CMK (cell line): ENCODE results near the gene DAP.
"Not testable (repeated sequence)": the region's sequence is repeated elsewhere in the genome, so short reads cannot be mapped to it uniquely, and the experiment has no call there.

Experiments
- DNase-seq: peaks from one replicate; pipeline ENCODE4 v3.0.0-alpha.2; 2010; ENCODE audit warnings: low read depth

Gene DAP

GRCh38 chr5:10631316-10631996 is 129.6 kb downstream of the DAP start:
- DNase-seq: no peak

- not testable (repeated sequence) for DNase-seq
These were observed 130.3 kb downstream of the DAP start for GRCh38 chr5:10630744-10631143.

- DNase-seq: no peak
These were observed 130.9 kb downstream of the DAP start for GRCh38 chr5:10630126-10630525.

- no peak for DNase-seq
These were observed 131.4 kb downstream of the DAP start for GRCh38 chr5:10629682-10630081.
